Neuronal stem cell (in vitro differentiated cells): ENCODE measurements around the gene MASTL.

Source experiments
- DNase-seq: peaks from one replicate; pipeline ENCODE4 v3.0.0-alpha.2; 2013; ENCODE audit warnings: low spot score
- H2AFZ ChIP-seq: one replicate; pipeline ENCODE4 v1.6.1; 2013; ENCODE audit warnings: mild to moderate bottlenecking, low read length, inconsistent platforms
- H2AK5ac ChIP-seq: 2 replicates; pipeline ENCODE4 v1.6.1; 2013; ENCODE audit warnings: low read depth, mild to moderate bottlenecking, inconsistent platforms, low read length, moderate library complexity, mixed read lengths
- H2BK120ac ChIP-seq: 2 replicates; pipeline ENCODE4 v1.6.1; 2013; ENCODE audit warnings: low read depth, mild to moderate bottlenecking, inconsistent platforms, low read length, moderate library complexity, mixed read lengths
- H2BK12ac ChIP-seq: one replicate; pipeline ENCODE4 v1.6.1; 2013; ENCODE audit warnings: low read length, inconsistent platforms
- H2BK15ac ChIP-seq: 2 replicates; pipeline ENCODE4 v1.6.1; 2013; ENCODE audit warnings: mild to moderate bottlenecking, low read length, inconsistent platforms, mixed read lengths
- H2BK5ac ChIP-seq: one replicate; pipeline ENCODE4 v1.6.1; 2013; ENCODE audit warnings: inconsistent platforms, mild to moderate bottlenecking, low read length, moderate library complexity
- H3K14ac ChIP-seq: one replicate; pipeline ENCODE4 v1.6.1; 2013; ENCODE audit warnings: low read length, inconsistent platforms
- H3K18ac ChIP-seq: 2 replicates; pipeline ENCODE4 v1.6.1; 2013; ENCODE audit warnings: low read length, inconsistent platforms
- H3K23ac ChIP-seq: 2 replicates; pipeline ENCODE4 v1.6.1; 2013; ENCODE audit warnings: low read depth, mild to moderate bottlenecking, mixed read lengths, low read length, inconsistent platforms; ENCODE audit not compliant: poor library complexity
- H3K27ac ChIP-seq: replicated peaks from 3 replicates; pipeline ENCODE4 v1.5.1; 2013; ENCODE audit warnings: low read length, inconsistent platforms
- H3K27me3 ChIP-seq, 3 experiments: 2 replicates each; pipeline ENCODE4 v1.6.1; 2013; ENCODE audit warnings: low read length in 3 of 3, mild to moderate bottlenecking in 2 of 3, inconsistent platforms in 1 of 3, low read depth in 1 of 3, mixed read lengths in 1 of 3, moderate library complexity in 1 of 3; ENCODE audit not compliant: control insufficient read depth in 3 of 3, insufficient read depth in 3 of 3
- H3K36me3 ChIP-seq, 2 donors: replicated peaks in 1 of 2; 2 replicates each; pipeline ENCODE4 v1.6.1; 2013; ENCODE audit warnings: low read length in 2 of 2; ENCODE audit not compliant: control insufficient read depth in 2 of 2, insufficient read depth in 2 of 2
- H3K4ac ChIP-seq: 2 replicates; pipeline ENCODE4 v1.6.1; 2013; ENCODE audit warnings: inconsistent platforms, mild to moderate bottlenecking, low read length, moderate library complexity
- H3K4me1 ChIP-seq, 2 donors: 1 replicate in 1 of 2; 2 replicates in 1 of 2; pipeline ENCODE4 v1.6.1; 2013; ENCODE audit warnings: low read length in 2 of 2, low read depth in 1 of 2; ENCODE audit not compliant: control insufficient read depth in 2 of 2, insufficient read depth in 1 of 2
- H3K4me2 ChIP-seq: one replicate; pipeline ENCODE4 v1.6.1; 2013; ENCODE audit warnings: mild to moderate bottlenecking, low read length, inconsistent platforms; ENCODE audit not compliant: insufficient read depth, poor library complexity, severe bottlenecking
- H3K4me3 ChIP-seq, 2 donors: 2 replicates each; pipeline ENCODE4 v1.5.1; 2013; ENCODE audit warnings: low read length in 2 of 2, mild to moderate bottlenecking in 2 of 2, inconsistent platforms in 1 of 2, moderate library complexity in 1 of 2
- H3K79me1 ChIP-seq: one replicate; pipeline ENCODE4 v1.6.1; 2013; ENCODE audit warnings: low read depth, mild to moderate bottlenecking, inconsistent platforms, low read length, moderate library complexity
- H3K9ac ChIP-seq: one replicate; pipeline ENCODE4 v1.6.1; 2013; ENCODE audit warnings: mild to moderate bottlenecking, low read depth, low read length, inconsistent platforms; ENCODE audit not compliant: poor library complexity
- H3K9me3 ChIP-seq, 2 donors: replicated peaks in 1 of 2; 2 replicates each; pipeline versions ENCODE3 to v1.6.1; 2013; ENCODE audit warnings: low read length in 2 of 2, mild to moderate bottlenecking in 2 of 2, inconsistent platforms in 1 of 2, low read depth in 1 of 2, mixed read lengths in 1 of 2, moderate library complexity in 1 of 2; ENCODE audit not compliant: control insufficient read depth in 2 of 2, insufficient read depth in 1 of 2
- H4K8ac ChIP-seq: one replicate; pipeline ENCODE4 v1.6.1; 2013; ENCODE audit warnings: low read depth, mild to moderate bottlenecking, inconsistent platforms, low read length, moderate library complexity
- H4K91ac ChIP-seq: one replicate; pipeline ENCODE4 v1.6.1; 2013; ENCODE audit warnings: low read length, low read depth, mild to moderate bottlenecking, inconsistent platforms; ENCODE audit not compliant: poor library complexity
- WGBS, 2 donors: extraction: QIAGEN DNeasy Blood & Tissue Kit; methylation state at CpG; one replicate each; pipeline ENCODE4 v1.1.7; 2013; ENCODE audit warnings: missing lambda C conversion rate in 2 of 2, mixed read lengths in 1 of 2; ENCODE audit not compliant: insufficient read length in 2 of 2, insufficient replicate concordance in 1 of 2; ENCODE audit errors: extremely low coverage in 2 of 2; 5-methylcytosine and 5-hydroxymethylcytosine counted together

Gene MASTL

DNA sequence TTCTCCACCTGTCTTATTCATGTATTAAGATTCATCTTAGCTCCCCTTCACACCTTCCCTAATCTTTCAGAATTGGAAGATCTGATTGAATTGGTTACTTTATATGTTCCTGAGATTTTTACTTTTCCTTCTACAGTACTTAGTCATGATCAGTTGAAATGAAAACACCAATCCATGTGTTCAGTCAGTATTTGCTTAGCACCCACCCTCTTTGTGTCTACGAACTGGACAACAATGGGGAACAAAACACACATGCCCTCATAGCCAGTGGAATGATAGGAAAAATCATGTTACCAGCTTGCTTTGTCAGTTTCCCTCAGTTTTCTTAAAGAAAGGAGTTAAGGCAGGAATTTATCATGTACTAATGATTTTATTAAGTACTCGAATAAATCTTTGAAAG is 2.0 kb downstream of the MASTL start:
- WGBS, 2 donors = no CpG with 5 or more reads among the region's 2 CpGs
- Histone ChIP-seq H2AFZ (no peak overlapping the region), H3K4me1 (peaks cover 3 to 12% of the 10 kb centered on the region in 2 donors), H3K23ac (no peak overlapping the region), H4K91ac (no peak overlapping the region), H3K27ac (no peak overlapping the region), H3K18ac (no peak overlapping the region), H3K79me1 (peaks cover 10% of the 10 kb centered on the region), H2AK5ac (no peak overlapping the region), H3K9me3 (no peaks in the 10 kb centered on the region), H3K9ac (no peak overlapping the region), H2BK5ac (no peak overlapping the region), H3K4ac (no peak overlapping the region), H2BK120ac (no peak overlapping the region), H3K14ac (no peak overlapping the region), H3K4me3 (peak overlapping the region in 1 of 2 donors; percentile 99), H3K36me3 (peaks cover 13 to 55% of the 10 kb centered on the region in 2 donors), H3K4me2 (no peak overlapping the region), H3K27me3 (no peaks in the 10 kb centered on the region), H4K8ac (no peak overlapping the region), H2BK12ac (no peak overlapping the region), H2BK15ac (no peak overlapping the region)
- DNase-seq = no peak

DNA sequence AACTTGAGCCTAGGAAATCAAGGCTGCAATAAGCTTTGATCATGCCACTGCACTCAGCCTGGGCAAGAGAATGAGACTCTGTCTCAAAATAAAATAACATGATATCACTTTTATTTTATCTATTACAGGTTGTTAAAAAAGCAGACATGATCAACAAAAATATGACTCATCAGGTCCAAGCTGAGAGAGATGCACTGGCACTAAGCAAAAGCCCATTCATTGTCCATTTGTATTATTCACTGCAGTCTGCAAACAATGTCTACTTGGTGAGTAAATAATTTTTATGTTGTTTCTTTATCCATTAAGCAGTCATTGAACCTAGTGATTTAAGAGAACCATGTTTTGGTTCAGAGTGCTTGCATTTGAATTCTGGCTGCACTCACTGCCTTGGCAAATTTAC is 3.3 kb downstream of the MASTL start:
- Histone ChIP-seq H2BK5ac (no peak overlapping the region), H3K9me3 (no peaks in the 10 kb centered on the region), H3K18ac (no peak overlapping the region), H4K91ac (no peak overlapping the region), H2BK15ac (no peak overlapping the region), H3K27ac (no peak overlapping the region), H3K27me3 (no peaks in the 10 kb centered on the region), H3K4ac (no peak overlapping the region), H2AK5ac (no peak overlapping the region), H3K14ac (no peak overlapping the region), H3K4me2 (no peak overlapping the region), H2AFZ (no peak overlapping the region), H3K23ac (no peak overlapping the region), H3K4me3 (no peak overlapping the region), H3K9ac (no peak overlapping the region), H3K79me1 (peaks cover 10% of the 10 kb centered on the region), H2BK12ac (no peak overlapping the region), H3K36me3 (peaks cover 13 to 68% of the 10 kb centered on the region in 2 donors), H2BK120ac (no peak overlapping the region), H3K4me1 (peaks cover 0 to 2% of the 10 kb centered on the region in 2 donors), H4K8ac (no peak overlapping the region)
- DNase-seq = no peak

DNA sequence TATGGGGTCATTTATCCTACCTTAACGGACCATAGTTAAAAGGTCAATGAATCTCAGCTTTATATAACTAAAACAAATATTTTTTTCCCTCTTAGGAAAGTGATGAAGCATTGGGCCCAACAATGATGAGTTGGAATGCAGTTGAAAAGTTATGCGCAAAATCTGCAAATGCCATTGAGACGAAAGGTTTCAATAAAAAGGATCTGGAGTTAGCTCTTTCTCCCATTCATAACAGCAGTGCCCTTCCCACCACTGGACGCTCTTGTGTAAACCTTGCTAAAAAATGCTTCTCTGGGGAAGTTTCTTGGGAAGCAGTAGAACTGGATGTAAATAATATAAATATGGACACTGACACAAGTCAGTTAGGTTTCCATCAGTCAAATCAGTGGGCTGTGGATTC is 14.7 kb downstream of the MASTL start:
- WGBS, 2 donors = no CpG with 5 or more reads among the region's 4 CpGs
- peaks cover 23 to 95% of the 10 kb centered on the region in 2 donors for H3K36me3 ChIP-seq

DNA sequence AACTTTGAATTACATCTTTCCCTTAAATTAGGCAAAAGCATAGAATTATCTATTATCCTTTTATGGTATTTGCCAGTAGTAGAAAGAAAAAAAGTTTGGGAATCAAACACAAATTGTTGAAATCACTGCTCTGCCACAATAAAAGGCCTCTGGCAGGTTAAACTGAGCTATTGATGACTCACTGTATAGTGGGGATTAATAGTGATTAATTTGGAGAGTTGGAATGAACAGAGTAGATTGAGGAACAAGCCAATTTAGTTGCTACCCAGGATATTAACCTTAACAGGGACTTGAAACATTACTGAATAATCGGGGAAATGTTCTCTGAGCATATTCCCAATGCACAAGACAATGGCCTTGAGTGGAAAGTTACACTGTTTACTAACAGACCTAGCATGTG is 33.1 kb downstream of the MASTL start:
- Histone ChIP-seq H3K4me1 (no peaks in the 10 kb centered on the region), H3K14ac (no peak overlapping the region), H3K9ac (no peak overlapping the region), H2AK5ac (no peak overlapping the region), H3K4me3 (no peak overlapping the region), H4K91ac (no peak overlapping the region), H2BK5ac (no peak overlapping the region), H2BK12ac (no peak overlapping the region), H3K9me3 (no peaks in the 10 kb centered on the region), H3K23ac (no peak overlapping the region), H3K18ac (no peak overlapping the region), H2BK15ac (no peak overlapping the region), H2BK120ac (no peak overlapping the region), H3K36me3 (peaks cover 13 to 54% of the 10 kb centered on the region in 2 donors), H3K79me1 (no peaks in the 10 kb centered on the region), H3K4ac (no peak overlapping the region), H4K8ac (no peak overlapping the region), H3K27me3 (no peaks in the 10 kb centered on the region), H3K4me2 (no peak overlapping the region), H3K27ac (no peak overlapping the region), H2AFZ (no peak overlapping the region)
- DNase-seq = no peak
- WGBS, 2 donors = no CpG with 5 or more reads among the region's 1 CpG

More for the DNA sequence above, 14.7 kb downstream of the MASTL start:
- no peak overlapping the region for H3K4ac ChIP-seq
- no peak overlapping the region for H2BK15ac ChIP-seq
- no peak overlapping the region for H2AFZ ChIP-seq
- DNase-seq = no peak
- H3K9ac ChIP-seq = no peak overlapping the region
- H4K91ac ChIP-seq = no peak overlapping the region
- H3K18ac ChIP-seq = no peak overlapping the region
- H4K8ac ChIP-seq = no peak overlapping the region
- no peak overlapping the region for H3K23ac ChIP-seq
- H3K4me1 ChIP-seq = no peaks in the 10 kb centered on the region
- no peak overlapping the region for H2BK12ac ChIP-seq
- H3K14ac ChIP-seq = no peak overlapping the region
- no peaks in the 10 kb centered on the region for H3K9me3 ChIP-seq
- H3K4me3 ChIP-seq = no peak overlapping the region
- no peak overlapping the region for H3K4me2 ChIP-seq
- H2BK5ac ChIP-seq = no peak overlapping the region
- H3K79me1 ChIP-seq = no peaks in the 10 kb centered on the region
- H3K27me3 ChIP-seq = no peaks in the 10 kb centered on the region
- no peak overlapping the region for H2AK5ac ChIP-seq
- H2BK120ac ChIP-seq = no peak overlapping the region
- H3K27ac ChIP-seq = no peak overlapping the region
